Ovary (tissue), 9 donors: ENCODE data around the gene SETD2. TPM values are rescaled to one million over a fixed set of nuclear protein-coding genes. Genes with fewer than 3 reads are reported as not detected.
"Not testable (repeated sequence)": the region's sequence is repeated elsewhere in the genome, so short reads cannot be mapped to it uniquely, and the experiment has no call there.

ENCODE experiments used
- DNase-seq, 5 donors: peaks; one replicate each; pipeline ENCODE4 v3.0.0-alpha.2; 2019 to 2020
- H3K27ac ChIP-seq, 2 donors: fragments of 200-600 bp; one replicate each; pipeline versions ENCODE4 v1.5.1 to v1.8.0; 2019 to 2022
- H3K27me3 ChIP-seq: fragments of 200-600 bp; one replicate; pipeline ENCODE4 v1.8.0; 2022
- H3K36me3 ChIP-seq: fragments of 200-600 bp; sonication (generic); one replicate; pipeline ENCODE4 v1.5.1; 2019
- H3K4me1 ChIP-seq: one replicate; pipeline ENCODE4 v1.8.1; 2013; ENCODE audit warnings: mild to moderate bottlenecking, moderate library complexity; ENCODE audit not compliant: insufficient read depth
- H3K4me3 ChIP-seq: fragments of 200-600 bp; sonication (generic); one replicate; pipeline ENCODE4 v1.5.1; 2017
- H3K9me3 ChIP-seq, 2 donors: fragments of 200-600 bp in 1 of 2; sonication (generic) in 1 of 2; one replicate each; pipeline versions ENCODE4 v1.5.1 to v1.8.1; 2013 to 2019; ENCODE audit warnings: mild to moderate bottlenecking in 1 of 2, moderate library complexity in 1 of 2
- EP300 ChIP-seq: sonication (generic); formaldehyde crosslinking; IDR thresholded peaks from one replicate; pipeline ENCODE4 v1.6.1; 2017; ENCODE audit warnings: antibody characterized with exemption
- POLR2A ChIP-seq: fragments of 450-650 bp; IDR thresholded peaks from one replicate; pipeline ENCODE4 v1.6.1; 2017; ENCODE audit warnings: antibody characterized with exemption, mild to moderate bottlenecking, moderate library complexity
- WGBS, 3 donors: extraction: QIAGEN DNeasy Blood & Tissue Kit in 1 of 3; methylation state at CpG; one replicate each; pipeline versions ENCODE4 v1.1.5 to v1.1.7; 2013 to 2017; 5-methylcytosine and 5-hydroxymethylcytosine counted together
- intact Hi-C, 4 donors: fragments of 100-400 bp; cut with DNase I; formaldehyde crosslinking; loops; one replicate each; pipeline versions ENCODE4 v1.11.0 to v1.15.1; 2022 to 2023
- polyA plus RNA-seq, 2 donors: library from polyadenylated mRNA; stranded (reverse); fragments of 200-250 nt in 1 of 2; fragments of 350-450 nt in 1 of 2; fragmentation: Illumina TruSeq in 1 of 2; extraction: RNeasy Lipid Tissue Mini Kit (QIAGEN cat#74804) in 1 of 2; gene quantifications; one replicate each; pipeline ENCODE4 v1.2.3, GENCODE V29; 2013 to 2014
- total RNA-seq, 7 donors: library from RNA; depleted of rRNA in 2 of 7; stranded (reverse); fragments of >200 nt in 2 of 7; fragmentation: NEBNext Ultra II Directional in 3 of 7; extraction: Animal tissue kit (Norgen Biotek cat#: 25700) in 3 of 7; gene quantifications; one replicate each; pipeline versions ENCODE4 v1.1.0 to v1.2.4, GENCODE V29; 2016 to 2023
- TF ChIP-seq, protein P1 (sequence below), 3 donors: fragments of 450-650 bp in 2 of 3; fragments of 200-600 bp in 1 of 3; IDR thresholded peaks; one replicate each; pipeline versions ENCODE4 v1.5.1 to v1.8.0; 2016 to 2022; ENCODE audit warnings: antibody characterized with exemption in 3 of 3, mild to moderate bottlenecking in 1 of 3
- donor health status: DM: no; HTN: no; CAD: no; lungs with moderate emphysema.
- donor health status: DM: no; HTN: no; CAD: no.
- donor health status: Bipolar disorder and iron deficiency.
- donor health status: DM: yes; HTN: yes; CAD: no.
- donor health status: DM: no; HTN: no; CAD: no.
- donor health status: DM: yes; HTN: yes; CAD: no.

Gene SETD2
- total and polyA plus RNA-seq, 9 donors = 22.9 to 62.9 (median 49.2) TPM

DNA sequence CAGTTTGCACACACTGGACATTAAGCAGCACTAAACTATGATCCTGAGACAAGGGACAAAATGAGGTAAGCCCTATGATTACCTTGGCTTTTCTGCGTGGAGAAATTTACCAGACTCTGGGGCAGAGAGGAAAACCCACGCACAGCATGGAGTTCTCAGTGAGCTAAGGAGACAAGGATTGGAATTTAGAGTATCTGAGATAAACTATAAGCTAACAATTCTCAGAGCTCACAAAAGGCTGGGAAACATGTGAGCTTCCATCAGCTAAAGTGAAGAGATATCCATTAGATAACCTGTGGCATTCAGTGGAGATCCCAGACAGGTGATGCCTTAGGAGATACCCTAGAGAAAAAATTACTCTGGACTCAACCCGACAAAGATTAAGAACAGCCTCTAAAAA, 135.8 kb downstream of the SETD2 start:
- Histone ChIP-seq H3K4me3 (no peak overlapping the region), H3K36me3 (no peaks in the 10 kb centered on the region), H3K4me1 (peaks cover 4% of the 10 kb centered on the region), H3K27me3 (no peaks in the 10 kb centered on the region), H3K9me3 (no peaks in the 10 kb centered on the region), H3K27ac (no peak overlapping the region)
- intact Hi-C loops = no loop called here
- no peak for DNase-seq
- TF ChIP-seq EP300 (no peak), POLR2A (no peak)
- TF ChIP-seq, protein P1, sequence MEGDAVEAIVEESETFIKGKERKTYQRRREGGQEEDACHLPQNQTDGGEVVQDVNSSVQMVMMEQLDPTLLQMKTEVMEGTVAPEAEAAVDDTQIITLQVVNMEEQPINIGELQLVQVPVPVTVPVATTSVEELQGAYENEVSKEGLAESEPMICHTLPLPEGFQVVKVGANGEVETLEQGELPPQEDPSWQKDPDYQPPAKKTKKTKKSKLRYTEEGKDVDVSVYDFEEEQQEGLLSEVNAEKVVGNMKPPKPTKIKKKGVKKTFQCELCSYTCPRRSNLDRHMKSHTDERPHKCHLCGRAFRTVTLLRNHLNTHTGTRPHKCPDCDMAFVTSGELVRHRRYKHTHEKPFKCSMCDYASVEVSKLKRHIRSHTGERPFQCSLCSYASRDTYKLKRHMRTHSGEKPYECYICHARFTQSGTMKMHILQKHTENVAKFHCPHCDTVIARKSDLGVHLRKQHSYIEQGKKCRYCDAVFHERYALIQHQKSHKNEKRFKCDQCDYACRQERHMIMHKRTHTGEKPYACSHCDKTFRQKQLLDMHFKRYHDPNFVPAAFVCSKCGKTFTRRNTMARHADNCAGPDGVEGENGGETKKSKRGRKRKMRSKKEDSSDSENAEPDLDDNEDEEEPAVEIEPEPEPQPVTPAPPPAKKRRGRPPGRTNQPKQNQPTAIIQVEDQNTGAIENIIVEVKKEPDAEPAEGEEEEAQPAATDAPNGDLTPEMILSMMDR (IDR thresholded peaks at IDR 0.05) = no peak
- 48 to 75% (median 71%) methylated on average over 3 of the region's 3 CpGs for WGBS, 3 donors

DNA sequence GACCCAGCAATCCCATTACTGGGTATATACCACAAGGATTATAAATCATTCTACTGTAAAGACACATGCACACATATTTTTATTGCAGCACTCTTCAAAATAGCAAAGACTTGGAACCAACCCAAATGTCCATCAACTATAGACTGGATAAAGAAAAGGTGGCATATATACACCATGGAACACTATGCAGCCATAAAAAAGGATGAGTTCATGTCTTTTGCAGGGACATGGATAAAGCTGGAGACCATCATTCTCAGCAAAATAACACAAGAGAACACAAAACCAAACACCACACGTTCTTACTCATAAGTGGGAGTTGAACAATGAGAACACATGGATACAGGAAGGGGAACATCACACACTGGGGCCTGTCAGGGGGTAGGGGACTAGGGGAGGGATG, 137.5 kb downstream of the SETD2 start:
- not testable (repeated sequence) for DNase-seq
- 83 to 96% (median 89%) methylated on average over 1 of the region's 1 CpG for WGBS, 3 donors

DNA sequence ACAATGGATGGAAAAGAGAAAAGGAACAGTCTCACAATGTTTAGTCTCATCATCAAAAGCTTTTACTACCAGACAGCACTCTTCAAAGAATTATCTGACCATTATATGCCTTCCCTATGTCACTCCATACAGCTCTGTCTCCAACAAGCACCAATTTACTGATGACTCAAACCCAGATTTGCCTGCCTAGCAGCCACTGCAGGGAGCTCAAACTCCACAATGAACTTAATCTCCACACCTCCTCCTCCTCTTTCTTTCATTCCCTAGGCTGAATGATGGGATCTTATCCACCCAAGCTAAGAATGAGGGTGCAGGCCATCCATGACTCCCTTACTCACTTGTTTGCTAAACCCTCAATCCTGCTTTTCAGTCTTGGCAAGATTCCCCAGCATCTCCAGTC, 139.0 kb downstream of the SETD2 start:
- H3K4me1 ChIP-seq = peaks cover 5% of the 10 kb centered on the region
- no peaks in the 10 kb centered on the region for H3K36me3 ChIP-seq
- H3K9me3 ChIP-seq = no peaks in the 10 kb centered on the region
- no peak overlapping the region for H3K4me3 ChIP-seq
- intact Hi-C loops = no loop called here
- no peaks in the 10 kb centered on the region for H3K27me3 ChIP-seq
- TF ChIP-seq, protein P1 (IDR thresholded peaks at IDR 0.05) = no peak
- TF ChIP-seq POLR2A (no peak), EP300 (no peak)
- no peak for DNase-seq
- H3K27ac ChIP-seq = no peak overlapping the region

More for the DNA sequence above, 137.5 kb downstream of the SETD2 start:
- intact Hi-C loops, H3K9me3 ChIP-seq, H3K27me3 ChIP-seq, H3K4me1 ChIP-seq, H3K4me3 ChIP-seq, H3K27ac ChIP-seq, H3K36me3 ChIP-seq: not testable (repeated sequence)

DNA sequence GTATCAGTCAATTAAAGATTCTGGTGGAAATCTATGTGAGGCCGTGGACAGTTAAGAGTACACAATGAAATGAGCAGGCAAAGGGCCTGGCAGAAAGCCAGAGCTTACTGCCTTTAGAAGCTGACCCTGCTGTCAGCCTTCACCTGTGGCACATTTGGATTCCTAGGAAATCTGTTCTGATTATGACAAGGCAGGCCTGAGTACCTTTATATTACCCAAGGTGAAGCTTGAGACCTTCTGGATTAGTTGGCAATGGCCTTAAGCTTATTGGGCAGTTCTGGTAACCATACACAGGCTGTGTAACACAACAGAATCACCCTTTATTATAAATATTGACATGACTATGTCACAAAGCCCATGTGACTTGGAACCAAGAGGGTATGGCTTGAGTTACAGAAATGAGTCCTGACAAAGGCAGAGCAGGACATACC, 141.3 kb downstream of the SETD2 start:
- WGBS, 3 donors = 43 to 55% (median 54%) methylated on average over 1 of the region's 1 CpG
- TF ChIP-seq, protein P1 (IDR thresholded peaks at IDR 0.05) = no peak
- TF ChIP-seq POLR2A (no peak), EP300 (no peak)
- Histone ChIP-seq H3K4me1 (peaks cover 5% of the 10 kb centered on the region), H3K36me3 (no peaks in the 10 kb centered on the region), H3K27me3 (no peaks in the 10 kb centered on the region), H3K4me3 (no peak overlapping the region), H3K27ac (no peak overlapping the region), H3K9me3 (no peaks in the 10 kb centered on the region)
- peak in 2 of 5 donors; percentile 27 to 34 for DNase-seq
- intact Hi-C loops = no loop called here

DNA sequence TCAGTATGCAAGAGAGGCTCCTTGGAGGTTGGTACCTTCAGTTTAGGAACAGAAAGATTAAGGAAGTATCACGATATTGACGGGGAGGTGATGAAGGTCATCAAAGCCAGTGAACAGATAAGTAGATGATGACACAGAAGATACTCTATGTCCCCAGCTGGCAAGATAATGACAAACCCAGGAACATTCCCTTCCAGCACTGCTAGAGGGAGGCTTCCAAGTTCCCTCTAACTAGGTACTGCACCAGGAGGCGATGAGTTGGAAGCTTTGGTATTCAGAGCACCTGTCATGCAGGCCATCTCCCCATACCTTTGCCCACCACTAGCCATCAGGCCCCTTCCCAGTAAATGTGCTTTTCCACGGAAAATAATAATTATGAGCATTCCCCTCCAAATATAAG, 143.6 kb downstream of the SETD2 start:
- Histone ChIP-seq H3K27me3 (no peaks in the 10 kb centered on the region), H3K36me3 (no peaks in the 10 kb centered on the region), H3K9me3 (no peaks in the 10 kb centered on the region), H3K27ac (no peak overlapping the region), H3K4me3 (no peak overlapping the region), H3K4me1 (peaks cover 5% of the 10 kb centered on the region)
- no peak for DNase-seq
- intact Hi-C loops = no loop called here
- 92 to 94% (median 94%) methylated on average over 4 of the region's 4 CpGs for WGBS, 3 donors
- TF ChIP-seq POLR2A = no peak
- no peak for TF ChIP-seq EP300
- TF ChIP-seq, protein P1 (IDR thresholded peaks at IDR 0.05) = no peak
